ENCODE measurements around the gene GYPC.

GYPC gene

DNA sequence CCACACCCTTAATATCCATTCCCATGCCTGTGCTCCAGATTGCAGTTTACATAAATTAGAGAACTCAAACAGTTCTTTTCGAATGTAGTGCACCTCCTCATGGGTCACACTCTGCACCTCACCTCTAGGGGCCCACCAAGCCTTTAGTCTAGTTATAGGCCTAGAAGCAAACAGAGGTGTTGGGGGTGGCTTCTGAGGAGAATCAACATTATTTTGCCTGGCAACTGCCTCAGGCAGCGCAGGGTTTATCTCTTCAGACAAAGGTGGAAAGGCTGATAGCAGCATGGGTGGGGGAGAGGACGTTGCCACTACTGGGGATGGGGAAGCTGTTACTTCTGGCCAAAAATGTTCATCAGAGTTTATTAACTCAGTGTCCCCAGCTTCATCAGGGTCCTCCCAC, 5.0 kb upstream of the GYPC start:
- DNase-seq (ENCODE audit: low read depth): no peak

DNA sequence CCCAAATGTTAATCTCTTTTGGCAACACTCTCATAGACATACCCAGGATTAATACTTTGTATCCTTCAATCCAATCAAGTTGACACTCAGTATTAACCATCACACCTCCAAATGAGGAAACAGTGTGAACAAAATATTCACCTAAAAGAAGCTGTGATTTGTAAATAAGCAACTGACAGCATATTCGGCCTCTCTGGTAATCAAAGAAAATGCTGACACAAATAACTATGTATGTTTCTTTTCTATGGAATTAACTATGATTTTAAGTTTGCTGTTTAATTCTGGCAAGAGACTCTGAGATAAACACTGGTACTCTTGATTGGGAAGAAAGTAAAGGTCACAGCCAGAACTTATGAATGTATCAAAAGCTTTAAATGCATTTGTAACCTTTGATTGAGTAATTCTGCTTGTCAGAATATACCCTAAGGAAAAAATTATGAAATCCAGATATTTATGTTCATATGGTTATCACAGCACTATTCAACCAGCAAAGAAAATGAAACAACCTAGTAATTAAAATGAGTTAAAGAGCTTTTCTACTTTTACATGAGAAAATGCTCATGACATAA, 3.6 kb upstream of the GYPC start:
- DNase-seq (ENCODE audit: low read depth): no peak

DNA sequence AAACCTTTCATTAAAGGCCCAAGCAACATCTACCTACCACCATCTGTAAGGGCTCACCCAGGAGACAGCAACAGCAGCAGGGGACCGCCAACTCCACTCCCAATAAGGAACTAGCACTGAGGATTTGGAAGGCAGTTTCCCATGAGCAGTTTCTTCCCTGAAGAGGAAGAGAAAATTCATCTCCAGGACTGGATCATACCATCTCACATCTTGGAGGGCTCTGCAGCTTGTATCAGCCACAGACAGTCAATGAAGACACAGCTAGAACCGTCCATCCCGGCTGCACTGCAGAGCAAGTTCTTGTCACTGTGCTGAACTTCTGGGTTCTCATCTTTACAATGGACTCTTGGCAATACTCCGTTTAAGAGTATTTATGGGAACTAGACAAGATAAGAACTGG, 2.8 kb upstream of the GYPC start:
- no peak for DNase-seq (ENCODE audit: low read depth)

- no peak for DNase-seq (ENCODE audit: low read depth)
Measured at GRCh38 chr2:126653761-126654160, 2.2 kb upstream of the GYPC start.

- no peak for DNase-seq (ENCODE audit: low read depth)
Measured at GRCh38 chr2:126655051-126655450, 907 bp upstream of the GYPC start.

DNA sequence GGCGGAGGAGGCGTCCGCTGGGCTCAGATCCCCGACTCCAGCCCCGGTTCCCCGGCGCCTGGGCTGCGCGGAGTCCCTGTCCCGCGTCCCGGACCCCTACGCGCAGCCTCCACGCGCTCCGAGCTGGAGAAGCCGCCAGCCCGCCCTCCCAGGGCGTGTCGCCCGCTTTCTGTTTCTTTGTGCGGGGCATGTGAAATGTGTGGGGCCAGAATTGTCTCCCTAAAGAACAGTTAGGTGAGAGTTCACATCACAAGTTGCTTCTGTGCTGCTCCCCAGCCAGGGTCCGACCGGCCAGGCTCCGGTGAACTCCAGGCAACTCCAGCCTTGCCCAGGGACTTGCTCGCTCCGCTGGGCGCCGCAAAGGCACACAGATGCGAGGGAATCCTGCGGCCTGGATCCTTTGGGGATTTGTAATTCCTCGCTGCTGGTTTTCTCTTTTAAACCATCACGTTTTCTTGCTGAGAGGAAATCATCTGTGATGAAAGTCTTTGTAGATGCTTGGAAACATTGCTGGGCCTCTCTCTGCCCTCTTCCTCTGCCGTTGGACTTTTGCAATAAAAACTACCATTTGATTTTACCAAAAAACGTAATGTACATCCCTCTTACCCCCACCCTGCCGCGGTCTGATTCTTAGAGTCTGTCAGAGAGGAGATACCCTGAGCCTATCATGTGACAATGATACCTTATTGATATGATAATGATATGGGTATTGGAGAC, 631 bp downstream of the GYPC start:
- no peak for DNase-seq (ENCODE audit: low read depth)

DNA sequence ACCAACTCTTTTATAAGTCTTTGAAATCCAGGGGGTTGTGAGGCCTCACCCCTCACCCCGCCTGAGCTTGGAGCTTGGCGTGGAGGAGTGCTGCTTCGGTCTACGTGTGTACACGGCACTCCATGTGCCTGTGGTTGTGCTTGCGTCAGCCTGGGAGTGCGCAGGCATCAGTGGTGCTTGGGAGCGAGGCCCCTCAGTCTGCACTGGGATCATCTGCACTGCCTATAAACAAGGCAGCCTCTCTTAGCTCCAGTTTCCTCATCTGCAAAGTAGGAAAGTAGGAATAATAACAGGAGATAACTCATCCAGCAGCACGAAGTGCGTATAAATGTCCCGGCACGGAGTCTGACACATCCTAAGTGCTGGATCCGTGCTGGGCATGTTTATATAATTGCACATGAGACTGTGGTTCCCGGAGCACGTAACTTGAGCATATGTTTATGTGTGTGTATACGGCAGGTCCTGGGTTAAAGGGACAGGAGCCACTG, 1.2 kb downstream of the GYPC start:
- DNase-seq (ENCODE audit: low read depth): no peak

- no peak for DNase-seq (ENCODE audit: low read depth)
Measured at GRCh38 chr2:126657636-126658318, 1.8 kb downstream of the GYPC start.

DNA sequence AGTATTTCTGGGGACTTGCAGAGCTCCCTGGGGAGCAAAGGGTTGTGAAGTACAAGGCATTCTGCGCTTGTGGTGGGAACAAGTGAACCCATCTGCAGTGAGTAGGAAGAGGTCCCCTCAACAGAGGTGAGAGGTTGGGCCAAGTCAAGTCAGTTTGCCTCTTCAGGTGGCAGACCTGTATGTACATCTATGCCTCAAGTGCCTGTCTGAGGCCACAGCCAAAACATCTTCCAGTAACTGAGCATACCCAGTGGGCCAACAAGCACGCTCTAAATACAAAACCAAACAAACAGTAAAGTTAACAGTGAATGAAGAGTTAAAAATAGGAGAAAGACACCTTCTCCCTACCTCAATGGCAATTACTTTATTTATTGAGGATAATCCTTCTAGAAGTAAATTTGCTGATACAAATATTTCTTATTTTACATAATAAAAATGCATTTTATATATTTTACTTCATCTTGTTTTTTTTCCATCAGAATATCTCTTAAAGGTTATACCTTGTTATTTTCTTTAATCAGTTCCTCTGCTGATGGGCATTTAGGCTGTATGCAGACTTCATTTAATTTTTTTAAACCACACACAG, 2.5 kb downstream of the GYPC start:
- no peak for DNase-seq (ENCODE audit: low read depth)

- no peak for DNase-seq (ENCODE audit: low read depth)
Measured at GRCh38 chr2:126658905-126659561, 3.1 kb downstream of the GYPC start.

GRCh38 chr2:126659562-126660467, 3.9 kb downstream of the GYPC start:
- DNase-seq (ENCODE audit: low read depth): no peak

DNA sequence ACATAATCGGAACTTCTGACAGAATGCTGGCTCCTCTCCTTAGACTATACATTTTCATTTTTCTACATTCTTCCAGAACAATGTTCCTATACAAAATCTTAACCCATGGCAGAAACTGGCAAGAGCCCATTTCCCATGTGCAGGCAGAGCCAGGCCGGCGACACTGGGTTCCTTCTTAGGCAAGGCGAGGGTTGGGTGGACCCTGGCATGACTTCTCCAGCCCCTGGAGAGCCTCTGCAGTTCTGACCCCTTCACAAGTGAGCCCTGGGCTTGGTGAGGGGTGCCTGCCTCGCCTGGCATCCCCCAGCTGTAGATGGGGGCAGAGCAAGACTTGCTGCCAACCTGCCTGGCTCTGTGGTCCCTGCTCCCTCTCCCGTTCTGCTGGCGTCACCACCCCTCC, 5.0 kb downstream of the GYPC start:
- no peak for DNase-seq (ENCODE audit: low read depth)

DNA sequence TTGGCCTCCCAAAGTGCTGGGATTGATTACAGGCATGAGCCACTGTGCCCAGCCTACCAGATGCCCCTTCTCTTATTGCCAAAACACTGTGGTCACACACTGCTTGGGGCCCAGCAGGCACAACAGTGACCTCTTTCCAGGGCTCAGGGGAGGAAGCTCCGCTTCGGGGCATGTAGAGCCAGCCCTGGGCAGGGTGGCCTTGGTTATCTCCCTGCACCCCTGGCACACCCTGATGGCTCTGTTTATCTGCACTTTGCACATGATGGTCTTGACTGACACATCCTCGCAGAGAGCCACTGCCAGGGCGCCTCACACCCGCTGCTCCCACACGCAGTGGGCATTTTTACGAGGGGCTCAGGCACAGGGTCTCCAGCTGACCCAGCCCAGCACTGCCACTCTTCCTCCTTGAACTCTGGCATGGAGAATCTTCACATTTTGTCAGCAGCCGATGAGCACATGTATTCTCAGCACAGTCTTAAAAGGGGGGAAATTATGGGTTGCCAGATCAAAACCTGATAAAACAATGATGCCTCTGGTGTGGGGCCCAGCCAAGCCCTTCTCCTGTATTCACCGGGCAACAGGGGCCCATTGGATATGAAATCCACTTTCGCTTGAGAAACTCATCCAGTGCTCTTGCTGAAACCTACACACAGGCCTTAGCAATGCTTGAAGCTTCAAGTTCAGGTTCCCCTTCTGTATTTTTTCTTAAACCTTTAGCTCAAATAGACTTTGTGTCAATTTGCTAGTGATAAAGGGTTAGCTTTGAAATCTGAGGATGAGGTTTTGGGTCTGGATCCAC, 5.9 kb downstream of the GYPC start:
- DNase-seq (ENCODE audit: low read depth): no peak

- no peak for DNase-seq (ENCODE audit: low read depth)
Measured at GRCh38 chr2:126662621-126663020, 6.7 kb downstream of the GYPC start.

- no peak for DNase-seq (ENCODE audit: low read depth)
Measured at GRCh38 chr2:126663184-126663963, 7.4 kb downstream of the GYPC start.

GRCh38 chr2:126664234-126664633, 8.3 kb downstream of the GYPC start:
- DNase-seq (ENCODE audit: low read depth): no peak

GRCh38 chr2:126664639-126665038, 8.7 kb downstream of the GYPC start:
- DNase-seq (ENCODE audit: low read depth): no peak

DNA sequence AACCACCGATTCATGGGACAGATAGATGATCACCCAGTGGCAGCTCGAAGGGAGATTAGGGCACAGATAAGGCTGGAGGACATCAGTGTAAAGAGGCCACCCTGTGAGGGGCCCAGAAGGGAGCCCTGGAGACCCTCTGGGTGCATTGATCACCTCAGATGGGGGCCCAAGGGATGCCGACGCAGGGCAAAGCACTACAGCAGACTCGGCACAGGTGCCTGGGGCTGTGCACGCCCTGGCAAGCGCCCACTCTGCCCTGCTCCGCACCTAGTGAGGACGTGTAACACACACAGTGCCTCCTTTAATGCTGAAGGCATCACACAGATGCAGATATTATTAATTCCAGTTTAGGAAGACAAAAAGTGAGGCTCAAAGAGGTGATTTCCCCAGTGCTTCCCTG, 9.5 kb downstream of the GYPC start:
- no peak for DNase-seq (ENCODE audit: low read depth)

GRCh38 chr2:126668254-126668653, 12.3 kb downstream of the GYPC start:
- DNase-seq (ENCODE audit: low read depth): no peak

DNA sequence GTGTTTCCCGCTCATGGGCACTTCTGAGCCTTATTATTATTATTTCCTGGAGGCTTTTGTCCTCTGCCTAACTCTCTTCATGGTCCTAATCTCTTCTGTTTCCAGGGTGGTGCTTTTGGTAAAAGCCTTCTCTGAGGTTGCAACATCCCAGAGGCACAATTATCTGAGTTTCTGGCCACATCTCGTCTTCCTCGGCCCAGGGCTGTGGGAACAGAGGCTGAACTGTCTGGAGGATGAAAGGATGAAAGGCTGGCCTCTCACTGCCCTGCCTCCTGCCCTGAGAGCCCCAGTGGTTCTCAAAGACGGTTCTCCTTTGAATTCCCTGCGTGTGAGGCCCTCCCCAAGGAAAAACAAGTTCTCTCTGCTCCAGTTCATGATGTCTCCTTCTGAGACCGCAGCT, 13.8 kb downstream of the GYPC start:
- no peak for DNase-seq (ENCODE audit: low read depth)

Data from stimulated activated CD8-positive, alpha-beta memory T cell treated with anti-CD3 and anti-CD28 coated beads, Interleukin-7, amount 100 ng/mL, for 24 hours (primary cell).